ENCODE results near the gene TTC16. TPM values are rescaled to one million over a fixed set of nuclear protein-coding genes. Genes with fewer than 3 reads are reported as not detected.
A peak's percentile ranks its signal among the peaks of the same experiment; 100 is the strongest.

The TTC16 gene
- polyA plus RNA-seq, 1 donor: 0.28 TPM

DNA sequence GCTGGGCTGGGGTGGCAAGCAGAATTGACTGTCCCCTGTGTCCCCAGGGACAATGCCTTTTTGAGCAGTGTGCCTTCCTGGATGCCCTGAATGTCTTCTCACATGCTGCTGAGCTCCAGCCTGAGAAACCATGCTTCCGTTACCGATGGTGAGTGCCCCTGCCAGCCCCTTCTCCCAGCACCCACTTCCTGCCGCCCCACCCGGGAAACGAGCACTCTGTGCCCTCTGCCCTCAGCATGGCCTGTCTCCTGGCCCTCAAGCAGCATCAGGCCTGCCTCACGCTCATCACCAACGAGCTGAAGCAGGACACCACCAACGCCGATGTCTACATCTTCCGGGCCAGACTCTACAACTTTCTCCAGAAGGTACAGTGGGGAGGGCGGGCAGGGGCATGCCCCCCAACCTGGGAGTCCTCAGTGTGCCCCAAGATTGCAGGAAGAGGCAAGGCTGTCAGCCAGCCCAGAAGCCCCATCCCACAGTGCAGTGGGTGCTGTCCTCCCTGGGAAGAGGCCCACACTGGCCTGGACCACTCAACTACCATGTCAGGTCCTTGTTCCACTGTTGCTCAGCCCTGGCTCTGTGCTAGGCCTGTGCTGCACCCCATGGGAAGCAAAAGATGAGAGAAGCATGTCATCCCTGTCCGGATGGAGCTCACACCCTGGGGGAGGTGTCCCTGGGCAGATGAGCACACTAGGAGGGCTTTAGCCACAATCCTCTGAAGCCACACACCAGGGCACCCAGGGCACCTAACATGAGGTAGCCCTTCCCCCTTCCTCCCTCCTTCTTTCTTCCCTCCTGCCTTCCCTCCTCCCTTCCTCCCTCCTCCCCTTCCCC is 4.4 kb downstream of the TTC16 start:
- DNase-seq: no peak

DNA sequence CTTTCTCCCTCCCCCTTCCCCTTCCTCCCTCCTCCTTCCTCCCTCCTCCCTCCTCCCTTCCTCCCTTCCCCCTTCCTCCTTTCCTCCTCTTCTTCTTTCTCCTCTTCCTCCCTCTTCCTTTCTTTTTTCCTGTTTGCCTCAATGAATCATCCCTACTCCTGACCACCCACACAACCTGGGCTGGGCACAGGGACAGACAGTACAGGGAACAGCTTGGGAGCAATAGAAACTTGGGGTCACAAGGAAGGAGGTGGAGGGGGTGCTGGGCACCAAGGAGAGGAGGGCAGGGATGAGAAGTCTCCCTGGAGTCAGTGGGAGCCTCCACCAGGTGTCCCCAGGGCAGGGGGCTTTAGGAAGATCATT is 5.0 kb downstream of the TTC16 start:
- no peak for DNase-seq

DNA sequence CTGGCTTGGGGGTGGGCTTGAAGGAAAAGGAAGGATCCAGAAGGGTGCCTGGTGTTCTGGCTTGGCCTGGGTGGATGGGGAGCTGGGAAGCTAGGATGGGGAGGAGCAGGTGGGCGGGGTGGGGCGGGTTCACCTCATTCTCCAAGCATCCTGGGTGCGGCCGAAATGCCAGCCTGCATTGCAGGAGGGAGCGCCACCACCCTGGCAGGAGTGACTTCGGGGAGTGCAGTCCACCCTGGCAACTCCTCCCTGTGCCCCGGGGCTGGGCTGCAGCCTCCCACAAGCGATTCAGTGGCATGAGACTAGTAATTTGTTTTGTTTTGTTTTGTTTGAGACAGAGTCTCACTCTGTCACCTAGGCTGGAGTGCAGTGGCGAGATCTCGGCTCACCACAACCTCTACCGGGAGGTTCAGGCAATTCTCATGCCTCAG is 5.5 kb downstream of the TTC16 start:
- no peak for DNase-seq

DNA sequence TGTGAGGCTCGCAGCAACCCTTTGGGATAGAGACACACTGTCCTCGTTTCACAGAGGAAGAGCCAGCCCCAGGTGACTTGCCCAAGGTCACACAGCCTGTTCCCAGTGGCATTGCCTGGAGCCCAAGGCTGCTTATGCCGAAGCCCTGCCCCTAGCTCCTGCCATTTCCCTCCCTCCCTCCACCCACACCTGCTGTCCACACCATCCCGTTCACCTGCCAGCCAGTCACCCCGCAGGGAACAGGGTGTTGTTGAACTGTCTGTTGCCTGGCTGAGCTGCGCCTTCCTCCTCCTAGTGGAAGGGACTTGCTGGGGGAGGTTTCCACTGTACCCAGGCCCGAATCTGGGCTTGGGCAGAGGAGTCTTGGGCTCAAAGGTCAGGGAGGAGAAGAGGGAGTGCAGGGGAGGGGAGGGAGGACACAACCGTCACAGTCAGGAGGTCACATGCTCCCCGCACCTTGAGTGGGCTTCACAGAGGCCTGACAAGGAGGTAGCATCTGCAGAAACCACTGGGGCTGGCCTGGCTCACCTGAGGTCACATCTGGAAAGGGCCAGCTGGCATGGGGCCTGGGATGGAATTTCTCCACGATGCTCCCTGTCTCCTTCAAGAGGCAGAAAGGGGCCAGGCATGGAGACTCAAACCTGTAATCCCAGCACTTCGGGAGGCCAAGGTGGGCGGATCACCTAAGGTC is 6.3 kb downstream of the TTC16 start:
- DNase-seq: no peak

DNA sequence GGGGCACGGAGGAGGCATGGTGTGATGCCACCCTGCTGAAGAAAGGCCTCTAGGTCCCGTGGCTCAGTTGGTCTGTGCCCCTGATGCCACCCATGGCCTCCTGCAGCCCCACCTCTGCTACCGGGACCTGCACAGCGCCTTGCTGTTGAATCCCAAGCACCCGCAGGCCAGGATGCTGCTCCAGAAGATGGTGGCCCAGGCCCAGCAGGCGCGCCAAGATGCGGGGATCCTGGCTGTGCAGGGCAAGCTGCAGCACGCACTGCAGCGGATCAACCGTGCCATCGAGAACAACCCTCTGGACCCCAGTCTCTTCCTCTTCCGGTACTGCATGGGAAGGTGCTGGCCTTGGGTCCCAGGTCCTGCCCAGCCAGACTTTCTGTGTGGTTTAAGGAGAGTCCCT is 7.1 kb downstream of the TTC16 start:
- no peak for DNase-seq

DNA sequence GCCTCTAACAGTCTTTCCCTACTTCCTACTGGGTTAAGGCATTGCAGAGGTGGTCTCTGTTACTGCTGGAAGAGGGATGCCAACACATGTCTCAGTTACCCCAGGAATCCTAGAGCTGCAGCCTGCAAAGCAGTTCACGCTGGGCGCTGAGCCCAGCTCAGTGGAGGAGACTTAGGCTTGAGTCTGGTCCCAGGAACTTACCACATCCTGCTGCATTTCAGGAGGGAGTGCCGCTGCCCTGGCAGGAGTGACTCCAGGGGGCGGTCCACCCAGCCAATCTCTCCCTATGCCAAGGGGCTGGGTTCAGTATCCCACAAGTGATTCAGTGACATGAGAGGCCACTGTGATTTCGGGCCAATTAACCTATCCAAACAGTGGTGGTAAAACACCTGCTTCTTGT is 7.6 kb downstream of the TTC16 start:
- no peak for DNase-seq

DNA sequence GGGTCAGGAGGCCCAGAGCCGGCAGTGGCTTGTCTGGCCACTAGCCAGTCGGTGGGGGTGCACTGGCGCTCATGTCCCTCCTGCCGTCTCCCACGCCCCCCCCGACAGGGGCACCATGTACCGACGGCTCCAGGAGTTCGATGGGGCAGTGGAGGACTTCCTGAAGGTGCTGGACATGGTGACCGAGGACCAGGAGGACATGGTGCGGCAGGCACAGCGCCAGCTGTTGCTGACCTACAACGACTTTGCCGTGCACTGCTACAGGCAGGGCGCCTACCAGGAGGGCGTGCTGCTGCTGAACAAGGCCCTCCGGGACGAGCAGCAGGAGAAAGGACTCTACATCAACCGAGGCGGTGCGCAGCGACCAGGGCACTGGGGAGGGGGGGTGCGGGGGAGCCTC is 8.1 kb downstream of the TTC16 start:
- DNase-seq: no peak

DNA sequence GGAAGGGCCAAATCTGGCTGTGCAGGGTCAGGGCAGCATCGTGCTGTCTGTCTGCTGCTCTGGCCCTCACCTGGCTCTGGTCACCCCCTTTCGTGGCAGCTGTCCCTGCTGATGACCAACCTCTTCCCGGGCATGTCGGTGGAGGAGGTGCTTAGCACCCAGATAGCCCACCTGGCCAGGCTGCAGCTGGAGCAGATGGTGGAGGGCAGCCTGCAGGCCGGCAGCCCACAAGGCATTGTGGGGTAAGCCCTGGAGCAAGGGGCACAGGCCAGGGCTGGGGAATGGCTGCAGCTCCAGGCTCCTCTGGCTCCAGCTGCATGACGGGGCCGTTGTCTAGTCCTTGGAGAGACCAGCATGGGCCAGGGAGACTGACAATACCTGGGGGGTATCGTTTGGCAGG is 11.0 kb downstream of the TTC16 start:
- DNase-seq: no peak

DNA sequence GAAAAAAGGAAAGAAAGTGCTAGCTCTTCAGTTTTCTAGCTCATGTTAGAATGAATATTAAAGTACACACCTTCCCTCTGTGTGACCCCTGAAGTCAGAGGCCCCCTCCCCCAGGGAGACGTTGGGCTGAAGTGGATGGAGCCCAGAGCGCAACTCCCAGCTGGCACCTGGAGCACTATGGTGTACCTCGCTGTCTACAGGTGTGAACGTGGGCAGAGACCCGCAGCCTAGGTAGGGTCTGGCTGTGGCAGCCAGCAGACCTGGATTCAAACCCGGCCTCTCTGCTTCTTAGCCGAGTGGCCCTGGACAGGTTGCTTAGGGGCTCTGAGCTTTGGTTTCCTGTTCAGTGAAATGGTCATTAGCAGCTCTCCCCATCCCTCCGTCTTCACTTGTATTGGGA is 12.9 kb downstream of the TTC16 start:
- no peak for DNase-seq

DNA sequence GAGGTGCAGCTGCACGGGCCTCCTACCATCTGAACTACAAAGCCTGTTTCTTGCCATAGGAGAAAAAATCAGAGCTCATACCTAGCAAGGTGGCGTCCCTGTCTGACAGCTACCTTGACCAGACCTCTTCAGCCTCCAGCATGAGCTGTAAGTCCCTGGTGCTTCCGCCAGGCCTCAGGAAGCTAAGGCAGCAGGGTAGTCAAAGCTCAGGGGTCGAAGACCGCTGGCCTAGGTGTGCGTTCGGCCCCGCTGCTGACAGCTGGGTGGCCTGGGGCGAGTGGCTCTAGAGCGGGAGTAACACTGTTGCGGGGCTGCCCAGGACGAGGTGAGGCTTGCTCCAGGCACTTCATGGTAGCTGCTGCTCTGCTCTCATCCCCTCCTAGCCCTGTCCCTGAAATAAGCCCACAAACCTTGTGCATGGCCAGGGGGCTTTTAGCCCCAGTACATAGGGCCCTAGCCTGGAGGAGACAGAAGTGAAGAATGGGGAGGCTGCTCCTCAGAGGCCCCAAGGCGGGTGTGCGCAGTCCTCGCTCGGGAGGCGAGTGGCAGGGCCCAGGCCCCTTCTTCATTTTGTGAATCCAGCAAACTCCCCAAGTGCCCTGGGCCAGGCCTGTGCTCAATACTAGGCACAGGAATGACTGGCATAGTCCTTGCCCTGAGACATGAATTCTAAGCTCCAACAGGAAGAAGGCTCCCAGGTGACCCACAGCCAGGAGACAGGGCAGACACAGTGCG is 13.8 kb downstream of the TTC16 start:
- DNase-seq: no peak

DNA sequence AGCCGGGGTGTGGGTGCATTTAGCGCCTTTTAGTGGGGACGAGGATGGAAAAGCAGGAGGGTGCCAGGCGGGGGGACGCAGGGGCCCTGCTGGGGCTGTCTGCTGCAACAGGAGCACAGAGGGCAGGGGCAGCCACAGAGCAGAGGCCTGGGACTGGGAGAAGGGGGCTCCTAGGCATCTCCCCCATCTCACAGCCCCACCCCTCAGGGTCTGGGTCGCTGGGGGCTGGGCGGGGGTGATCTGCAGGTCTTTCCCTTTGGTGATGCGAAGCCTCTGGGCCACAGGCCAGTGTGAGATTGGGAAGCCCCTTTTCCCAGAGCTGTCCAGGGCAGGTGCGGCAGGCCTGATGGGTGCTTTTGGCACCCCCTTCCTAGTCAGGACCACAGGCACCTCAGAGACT is 14.4 kb downstream of the TTC16 start:
- DNase-seq: no peak

DNA sequence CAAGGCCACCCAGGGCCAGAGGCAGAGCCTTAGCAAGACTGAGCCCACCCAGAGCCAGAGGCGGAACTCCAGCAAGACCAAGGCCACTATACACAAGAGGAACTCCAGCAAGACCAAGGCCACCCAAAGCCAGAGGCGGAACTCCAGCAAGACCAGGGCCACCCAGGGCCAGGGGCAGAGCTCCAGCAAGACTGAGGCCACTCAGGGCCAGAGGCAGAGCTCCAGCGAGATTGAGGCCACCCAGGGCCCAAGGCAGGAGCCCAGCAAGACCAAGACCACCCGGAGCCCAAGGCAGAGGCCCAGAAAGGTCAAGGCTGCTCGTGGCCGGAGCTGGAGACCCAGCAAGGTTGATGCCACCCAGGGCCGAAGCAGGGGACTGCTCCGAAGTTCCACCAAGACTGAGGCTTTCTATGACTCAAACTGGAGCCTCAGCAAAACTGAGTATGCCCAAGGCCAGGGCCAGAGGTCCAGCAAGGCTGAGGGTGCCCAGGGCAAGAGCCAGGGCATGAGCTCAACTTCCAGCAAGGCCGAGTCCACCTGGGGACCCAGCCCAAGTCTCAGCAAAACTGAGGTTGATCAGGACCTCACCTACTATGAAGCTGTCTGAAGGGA is 15.0 kb downstream of the TTC16 start:
- no peak for DNase-seq

DNA sequence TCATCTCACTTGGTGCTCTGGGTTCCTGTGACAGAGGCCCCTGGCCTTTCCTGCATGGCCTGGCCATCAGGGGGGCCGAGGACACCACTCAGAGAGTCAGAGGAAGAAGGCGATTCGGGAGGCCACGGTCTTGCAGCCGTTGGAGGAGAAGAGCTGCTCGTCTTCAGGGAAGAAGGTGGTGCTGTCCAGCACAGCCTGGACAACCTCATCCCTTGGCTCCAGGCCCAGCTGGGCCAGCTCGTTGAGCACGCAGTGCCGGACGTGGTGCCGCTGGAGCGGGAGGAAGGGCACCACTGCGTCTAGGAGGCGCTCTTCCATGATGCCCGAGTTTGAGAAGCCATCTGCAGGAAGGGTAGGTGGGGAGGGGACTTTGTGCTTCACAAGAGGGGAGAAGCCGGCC is 16.1 kb downstream of the TTC16 start:
- no peak for DNase-seq

DNA sequence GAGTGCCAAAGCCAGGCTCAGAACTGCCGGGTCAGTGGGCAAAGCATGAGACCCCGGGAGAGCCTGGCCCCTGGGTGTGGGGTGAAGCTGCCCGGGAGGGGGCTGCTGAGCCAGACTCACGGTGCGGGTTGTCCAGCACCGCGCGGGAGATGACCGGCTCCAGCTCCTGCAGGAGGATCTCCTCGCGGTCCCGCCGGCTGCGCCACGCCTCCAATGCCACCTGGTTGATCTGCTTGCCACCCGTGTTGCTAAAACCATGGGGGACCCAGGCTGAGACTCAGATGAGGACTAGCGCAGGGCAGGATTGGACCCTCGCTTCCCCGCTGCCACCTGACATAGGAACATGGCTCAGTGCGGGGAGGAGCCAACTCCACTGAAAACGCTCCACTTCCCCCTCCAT is 16.6 kb downstream of the TTC16 start:
- no peak for DNase-seq

DNA sequence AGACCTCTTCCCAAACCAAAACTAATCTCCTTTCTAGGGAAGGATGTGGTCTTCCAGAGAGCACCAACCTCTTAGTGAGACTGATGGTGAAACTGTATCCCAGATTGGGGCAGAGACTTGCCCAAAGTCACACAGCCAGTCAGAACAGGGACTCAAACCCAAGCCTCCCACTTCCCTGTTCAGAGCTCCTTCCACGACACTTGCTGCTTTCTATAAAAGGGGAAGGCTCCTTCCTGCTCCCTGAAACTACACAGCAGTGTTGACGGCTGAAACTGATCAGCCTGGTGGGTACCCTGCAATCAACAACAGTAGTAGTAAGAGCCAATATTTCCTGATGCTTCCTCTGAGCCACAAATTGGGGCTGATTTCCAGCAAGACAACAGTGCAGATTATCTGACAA is 17.7 kb downstream of the TTC16 start:
- no peak for DNase-seq

DNA sequence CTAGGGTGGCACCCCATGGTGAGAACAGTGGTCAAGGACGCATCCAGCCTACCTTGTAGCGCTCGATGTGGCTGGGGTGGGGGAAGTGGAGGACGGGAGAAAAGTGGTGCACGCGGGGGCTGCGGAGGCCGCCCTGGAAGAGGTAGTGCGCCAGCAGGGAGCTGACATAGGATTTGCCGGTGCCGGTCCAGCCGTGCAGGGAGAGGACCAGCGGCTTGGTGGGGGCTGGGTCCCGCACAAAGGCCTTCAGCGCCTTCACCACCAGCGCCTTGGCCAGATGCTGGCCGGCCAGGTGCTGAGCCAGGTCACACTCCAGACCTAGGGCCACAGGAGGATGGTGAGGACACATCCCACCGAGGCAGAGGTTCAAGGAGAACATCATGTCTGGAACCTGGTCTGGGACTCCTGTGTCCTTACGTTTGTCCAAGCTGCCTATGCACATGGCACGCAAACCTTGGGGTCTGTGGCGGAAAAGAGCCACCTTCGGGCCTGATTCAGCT is 18.4 kb downstream of the TTC16 start:
- DNase-seq: no peak

DNA sequence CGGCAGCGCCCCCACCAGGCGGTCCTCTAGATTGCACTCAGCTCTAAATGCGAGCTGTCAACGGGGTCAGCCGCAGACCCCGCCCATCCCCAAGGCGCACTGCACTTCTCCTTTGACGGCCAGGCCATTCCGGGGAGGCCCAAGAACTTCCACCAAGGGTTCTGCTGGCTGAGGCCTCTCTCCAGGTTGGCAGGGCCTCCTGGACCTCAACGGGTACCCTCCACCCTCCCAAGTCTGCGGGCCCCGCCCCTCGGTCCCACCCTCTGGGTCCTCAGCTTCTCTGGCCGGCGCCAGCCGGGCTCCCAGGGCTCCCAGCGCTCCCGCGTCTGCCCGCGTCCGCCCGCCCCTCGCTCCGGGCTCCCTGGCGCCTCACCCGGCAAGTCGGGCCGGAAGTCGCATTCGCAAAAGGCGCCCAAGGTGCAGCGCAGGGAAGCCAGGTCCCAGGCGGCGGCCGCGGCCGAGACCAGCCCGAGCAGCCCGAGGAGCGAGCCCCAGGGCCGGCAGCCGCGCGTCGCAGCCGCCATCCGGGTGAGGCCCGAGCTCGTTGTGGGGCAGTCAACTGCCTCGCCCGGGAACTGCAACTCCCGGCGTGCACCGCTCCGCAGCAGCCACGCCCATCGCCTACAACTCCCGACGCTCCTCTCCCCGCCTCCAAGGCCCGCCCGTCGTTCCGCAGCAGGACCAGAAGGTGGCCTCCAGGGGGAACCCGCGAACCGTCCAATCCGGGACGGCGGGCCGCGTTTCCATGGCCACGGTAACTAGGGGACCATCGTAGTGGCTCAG is 19.1 kb downstream of the TTC16 start, which contains the start of gene TOR2A:
TSS of gene TOR2A (minus strand) at position 548 of the 783 bp plus-strand sequence. CDS start at position 524, 24 bp downstream.
- peak; percentile 98 for DNase-seq

DNA sequence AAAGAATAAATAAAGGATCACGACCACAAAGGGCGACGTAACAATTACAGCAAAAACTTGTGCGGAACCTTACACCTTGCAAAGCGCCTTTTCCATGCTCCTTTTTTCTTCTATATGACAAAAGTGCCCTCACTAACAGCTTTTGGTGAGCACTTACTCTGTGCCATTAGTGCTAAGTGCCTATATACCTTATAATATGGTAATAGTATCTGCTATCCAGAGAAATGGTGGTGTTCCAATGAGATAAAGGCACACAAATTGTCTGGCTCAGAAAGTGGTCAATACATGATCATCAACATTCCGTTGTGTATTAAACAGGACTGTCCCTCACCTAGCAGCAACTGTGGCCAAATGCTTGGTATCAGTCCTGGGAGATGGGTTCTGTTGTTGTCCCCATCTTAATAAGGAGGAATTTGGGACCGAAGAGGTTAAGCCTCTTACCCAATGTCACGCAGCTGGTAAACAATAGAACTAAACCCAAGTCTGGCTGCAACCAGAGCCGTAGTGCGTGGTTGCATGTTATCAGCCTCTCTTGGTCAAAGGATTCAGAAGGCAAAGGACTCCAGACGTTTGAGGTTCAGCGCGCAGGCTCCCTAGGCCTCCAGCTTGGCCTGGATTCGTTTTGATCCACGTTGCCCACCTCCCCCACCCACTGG is 19.8 kb downstream of the TTC16 start:
- no peak for DNase-seq

DNA sequence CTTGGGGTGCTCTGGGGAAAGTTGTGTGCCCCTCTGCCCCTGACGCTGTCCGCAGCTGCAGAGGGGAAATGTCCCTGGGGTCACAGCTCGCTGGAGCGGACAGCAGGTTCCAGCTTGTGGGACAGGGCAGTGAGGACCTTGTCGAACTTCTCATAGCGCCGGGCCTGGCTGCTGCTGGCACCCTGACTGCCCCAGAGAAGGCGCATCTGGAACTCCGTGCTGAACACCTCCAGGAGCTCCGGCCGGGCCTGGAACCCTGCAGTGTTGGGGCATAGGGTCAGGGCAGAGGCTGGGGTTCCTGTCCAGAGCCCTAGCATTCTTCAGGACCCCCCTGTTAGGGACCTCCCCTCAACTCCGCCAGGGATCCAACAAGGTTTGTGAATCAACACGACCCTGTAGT is 22.8 kb downstream of the TTC16 start:
- no peak for DNase-seq

DNA sequence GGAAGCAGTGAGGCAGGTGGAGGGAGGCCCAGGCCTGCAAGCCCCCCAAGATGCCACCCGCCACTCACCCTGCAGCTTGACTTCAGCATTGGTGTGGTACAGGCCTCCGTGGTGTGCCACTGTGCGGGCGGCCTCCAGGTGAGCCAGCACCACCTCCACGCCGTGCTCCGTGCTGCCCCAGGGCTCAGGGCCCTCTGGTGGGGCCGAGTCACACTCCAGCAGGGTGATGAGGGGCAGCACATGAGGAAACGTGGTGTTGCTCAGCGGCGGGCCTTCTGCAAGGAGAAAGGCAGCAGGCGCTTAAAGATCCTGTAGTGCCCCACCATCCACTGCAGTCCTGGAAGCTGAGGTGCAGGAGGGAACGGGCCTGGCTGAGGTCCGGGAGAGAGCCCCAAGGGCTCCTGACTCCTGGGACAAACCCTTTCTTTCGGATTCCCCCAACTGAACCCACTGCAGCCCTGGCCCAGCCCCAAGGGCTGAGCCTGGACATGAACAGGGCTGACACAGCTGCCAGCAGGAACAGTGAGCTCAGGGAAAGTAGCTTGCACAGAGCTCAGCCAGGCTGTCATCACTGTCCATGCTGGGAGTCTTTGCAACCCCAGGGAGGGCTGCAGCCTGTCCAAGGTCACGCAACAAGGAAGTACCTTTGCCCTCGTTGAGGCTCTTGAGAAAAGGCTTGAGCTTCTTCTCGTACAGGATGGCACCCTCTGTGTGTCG is 23.9 kb downstream of the TTC16 start:
- DNase-seq: no peak

All from left kidney (tissue), 2 donors.